Heart left ventricle (tissue), 13 donors: ENCODE measurements around the gene PNKP.

Experiments
- POLR2A ChIP-seq, 2 donors: fragments of 450-650 bp; IDR thresholded peaks; one replicate each; pipeline ENCODE4 v1.6.1; 2017; ENCODE audit warnings: antibody characterized with exemption in 2 of 2, mild to moderate bottlenecking in 2 of 2, moderate library complexity in 2 of 2
- TF ChIP-seq, protein P1 (sequence below), 12 donors: fragments of 200-600 bp; sonication (generic) in 4 of 12; IDR thresholded peaks; one replicate each; pipeline versions ENCODE4 v1.5.0 to v1.8.0; 2018 to 2022; ENCODE audit warnings: antibody characterized with exemption in 12 of 12, mild to moderate bottlenecking in 5 of 12
- donor health status: ischemic (EF 13 %, LVEDD 7.1; RV severe dilation, severe dysfunction).
- donor health status: DM: no; HTN: yes; CAD: no.
- donor health status: DM: no; HTN: no; CAD: no.
- donor health status: ischemic (EF 25% LVEDD 6.9; RV normal size, moderate dysfunction).
- donor health status: ischemic (EF 25% LVEDD 5.7; RV mildly dilated, moderate dysfunction).
- donor health status: ischemic (EF 35%, LVEDD 5.7; RV mildly dilated, moderate dysfunction).
- donor health status: nonischemic (EF 11% LVEDD 7.7; RV severe dilation, severe dysfunction).
- donor health status: DM: yes; HTN: yes; CAD: no.
- donor health status: PGD.
- donor health status: ischemic (EF 29% LVEDD 5.4; RV normal size, mild dysfunction).
- donor health status: nonischemic (EF 23%, LVEDD 6.1; RV moderate dilation, normal function).

DNA sequence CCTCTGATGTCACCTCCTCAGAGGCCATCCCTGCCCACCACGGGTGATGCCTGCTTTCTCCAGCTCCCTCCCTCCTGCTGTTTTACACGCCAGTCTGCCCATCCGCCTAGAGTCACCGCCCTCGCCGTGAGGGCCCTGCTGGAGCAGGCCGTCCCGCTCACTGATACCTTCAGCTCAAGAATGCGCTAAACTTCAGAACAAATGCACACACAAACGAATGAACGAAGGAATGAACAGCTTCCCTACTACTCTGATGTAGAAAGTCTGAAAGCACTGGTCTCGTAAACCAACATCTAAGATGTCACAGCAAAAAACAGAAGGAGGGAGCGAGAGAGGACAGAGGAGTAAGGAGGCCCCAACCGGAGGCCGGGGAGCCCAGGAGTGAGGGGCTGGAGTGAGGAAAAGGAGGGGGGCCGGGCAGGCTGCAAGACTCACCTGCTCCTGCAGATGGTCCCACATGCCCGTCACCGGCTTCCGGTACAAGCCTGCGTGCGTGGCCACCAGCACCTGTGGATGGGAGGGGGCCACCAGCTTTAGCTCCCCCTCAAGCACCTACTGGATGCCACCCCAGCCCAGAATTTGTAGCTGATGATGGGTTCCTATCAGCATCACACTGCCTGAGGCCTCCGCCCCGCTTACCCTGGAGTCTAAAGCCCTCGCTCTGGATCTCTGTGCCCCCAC, 4.0 kb downstream of the PNKP start:
- TF ChIP-seq, protein P1, sequence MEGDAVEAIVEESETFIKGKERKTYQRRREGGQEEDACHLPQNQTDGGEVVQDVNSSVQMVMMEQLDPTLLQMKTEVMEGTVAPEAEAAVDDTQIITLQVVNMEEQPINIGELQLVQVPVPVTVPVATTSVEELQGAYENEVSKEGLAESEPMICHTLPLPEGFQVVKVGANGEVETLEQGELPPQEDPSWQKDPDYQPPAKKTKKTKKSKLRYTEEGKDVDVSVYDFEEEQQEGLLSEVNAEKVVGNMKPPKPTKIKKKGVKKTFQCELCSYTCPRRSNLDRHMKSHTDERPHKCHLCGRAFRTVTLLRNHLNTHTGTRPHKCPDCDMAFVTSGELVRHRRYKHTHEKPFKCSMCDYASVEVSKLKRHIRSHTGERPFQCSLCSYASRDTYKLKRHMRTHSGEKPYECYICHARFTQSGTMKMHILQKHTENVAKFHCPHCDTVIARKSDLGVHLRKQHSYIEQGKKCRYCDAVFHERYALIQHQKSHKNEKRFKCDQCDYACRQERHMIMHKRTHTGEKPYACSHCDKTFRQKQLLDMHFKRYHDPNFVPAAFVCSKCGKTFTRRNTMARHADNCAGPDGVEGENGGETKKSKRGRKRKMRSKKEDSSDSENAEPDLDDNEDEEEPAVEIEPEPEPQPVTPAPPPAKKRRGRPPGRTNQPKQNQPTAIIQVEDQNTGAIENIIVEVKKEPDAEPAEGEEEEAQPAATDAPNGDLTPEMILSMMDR (IDR thresholded peaks at IDR 0.05), result no peak
- no peak for TF ChIP-seq POLR2A (IDR thresholded peaks at IDR 0.05)
